HepG2 (cell line): Measurements from ENCODE around the gene ZC3H15. TPM values are rescaled to one million over a fixed set of nuclear protein-coding genes. Genes with fewer than 3 reads are reported as not detected.

Experiments used
- AHR ChIP-seq: IDR thresholded peaks from 2 replicates; pipeline ENCODE4 v1.6.1; 2018; ENCODE audit warnings: missing genetic modification reagents, missing compliant biosample characterization
- BCL6 ChIP-seq: IDR thresholded peaks from 2 replicates; pipeline ENCODE4 v1.6.1; 2016; ENCODE audit warnings: missing genetic modification reagents, missing compliant biosample characterization
- CEBPG ChIP-seq: IDR thresholded peaks from 2 replicates; pipeline ENCODE4 v1.6.1; 2016
- FOXP4 ChIP-seq: sonication (generic); formaldehyde crosslinking; IDR thresholded peaks from 2 replicates; pipeline ENCODE4 v1.4.0; 2020; ENCODE audit warnings: missing genetic modification reagents
- HOXA9 ChIP-seq: sonication (generic); formaldehyde crosslinking; IDR thresholded peaks from 2 replicates; pipeline ENCODE4 v1.8.1; 2022; ENCODE audit warnings: missing genetic modification reagents, mild to moderate bottlenecking, moderate library complexity, borderline replicate concordance
- KLF11 ChIP-seq: IDR thresholded peaks from 2 replicates; pipeline ENCODE4 v1.6.1; 2016; ENCODE audit warnings: missing compliant biosample characterization
- MLXIP ChIP-seq: sonication (generic); formaldehyde crosslinking; IDR thresholded peaks from 2 replicates; pipeline ENCODE4 v1.9.0; 2021; ENCODE audit warnings: missing genetic modification reagents, borderline replicate concordance
- MXD3 ChIP-seq: IDR thresholded peaks from 2 replicates; pipeline ENCODE4 v1.6.1; 2016; ENCODE audit warnings: mild to moderate bottlenecking, missing biosample characterization, missing genetic modification reagents
- NFRKB ChIP-seq: fragments of 450-650 bp; IDR thresholded peaks from 2 replicates; pipeline ENCODE4 v1.6.1; 2017
- POLR2AphosphoS5 ChIP-seq: IDR thresholded peaks from 2 replicates; pipeline ENCODE4 v1.6.1; 2012; ENCODE audit warnings: low read depth, low read length
- TCF7L2 ChIP-seq: IDR thresholded peaks from 2 replicates; pipeline ENCODE4 v1.6.1; 2011; ENCODE audit warnings: mild to moderate bottlenecking, low read depth, low read length, moderate library complexity
- ZFP36 ChIP-seq: fragments of 150-350 bp; IDR thresholded peaks from 2 replicates; pipeline ENCODE4 v1.6.1; 2018; ENCODE audit warnings: borderline replicate concordance, low read length, low read depth; ENCODE audit not compliant: partially characterized antibody
- ZNF407 ChIP-seq: sonication (generic); formaldehyde crosslinking; IDR thresholded peaks from one replicate; pipeline ENCODE4 v1.5.1; 2020; ENCODE audit warnings: mild to moderate bottlenecking, missing genetic modification reagents; ENCODE audit errors: not compliant biosample characterization
- ZNF557 ChIP-seq: sonication (generic); formaldehyde crosslinking; IDR thresholded peaks from 2 replicates; pipeline ENCODE4 v1.4.0; 2020; ENCODE audit warnings: missing genetic modification reagents
- ZNF850 ChIP-seq: sonication (generic); formaldehyde crosslinking; conservative IDR thresholded peaks from 2 replicates; pipeline ENCODE4 v1.9.0; 2021; ENCODE audit warnings: mild to moderate bottlenecking, missing genetic modification reagents
- polyA plus RNA-seq, 8 experiments: library from polyadenylated mRNA; depleted of rRNA in 3 of 8; stranded (reverse) in 7 of 8; unstranded in 1 of 8; fragments of >200 nt; fragmentation: Illumina TruSeq in 4 of 8; extraction: Trizol in 4 of 8; gene quantifications; 2 replicates each; pipeline versions ENCODE4 v1.2.1 to v1.2.3, GENCODE V29; 2011 to 2016; ENCODE audit warnings: low read depth in 4 of 8, missing spikeins in 1 of 8, mixed read lengths in 1 of 8; ENCODE audit not compliant: insufficient read depth in 1 of 8
- total RNA-seq, 5 experiments: library from RNA; depleted of rRNA; stranded (reverse); fragments of >200 nt; fragmentation: Illumina TruSeq; extraction: Trizol; gene quantifications; 2 replicates each; pipeline ENCODE4 v1.2.3, GENCODE V29; 2016; ENCODE audit warnings: low read depth in 1 of 5

The ZC3H15 gene
- total and polyA plus RNA-seq, 2 of the 13 experiments (the other 11 are each of a cell fraction or from before 2014, with no cell fraction given): 84.6 to 168 TPM

GRCh38 chr2:186485871-186486650, at the start of gene ZC3H15 (continued):
- TF ChIP-seq ZNF407 (CRISPR knock-in tag): peak; percentile 98
- 0 out of 2 replicates have a peak, but pooled peaks have one; percentile 75 for TF ChIP-seq ZNF850
- TF ChIP-seq HOXA9 (CRISPR knock-in tag): 0 out of 2 replicates have a peak, but pooled peaks have one; percentile 67
- no peak for TF ChIP-seq TCF7L2
- TF ChIP-seq CEBPG (CRISPR knock-in tag): peak; percentile 40; the same call in 1 of the 2 replicates
- TF ChIP-seq ZFP36: no peak
- TF ChIP-seq KLF11 (CRISPR knock-in tag): peak; percentile 94
- TF ChIP-seq AHR (CRISPR knock-in tag): peak; percentile 82; the same call in 1 of the 2 replicates
- peak; percentile 72; the same call in 1 of the 2 replicates for TF ChIP-seq FOXP4 (CRISPR knock-in tag)
- TF ChIP-seq MLXIP (CRISPR knock-in tag): peak; percentile 74
- peak; percentile 95 for TF ChIP-seq POLR2AphosphoS5
- peak; percentile 95 for TF ChIP-seq MXD3 (CRISPR knock-in tag)
- TF ChIP-seq ZNF557 (CRISPR knock-in tag): peak; percentile 28; the same call in 1 of the 2 replicates
- TF ChIP-seq BCL6: peak; percentile 68
- TF ChIP-seq NFRKB: no peak
